CD14-positive monocyte (primary cell): ENCODE results near the gene JAK2. TPM values are rescaled to one million over a fixed set of nuclear protein-coding genes. Genes with fewer than 3 reads are reported as not detected.

ENCODE experiments used
- DNase-seq, 3 donors: peaks; one replicate each; pipeline ENCODE4 v3.0.0-alpha.2; 2011 to 2022
- H2AFZ ChIP-seq: 2 replicates; pipeline ENCODE4 v1.6.0; 2012; ENCODE audit warnings: mild to moderate bottlenecking, low read depth, low read length, inconsistent platforms; ENCODE audit not compliant: insufficient read depth, poor library complexity, severe bottlenecking
- H3K27ac ChIP-seq, 2 donors: 1 replicate in 1 of 2; 2 replicates in 1 of 2; pipeline ENCODE4 v1.5.1; 2012 to 2013; ENCODE audit warnings: low read length in 2 of 2, control low read depth in 1 of 2, inconsistent platforms in 1 of 2, low read depth in 1 of 2, mild to moderate bottlenecking in 1 of 2
- H3K27me3 ChIP-seq, 2 donors: one replicate each; pipeline versions ENCODE4 v1.6.0 to v1.6.1; 2011 to 2013; ENCODE audit warnings: low read length in 2 of 2; ENCODE audit not compliant: control insufficient read depth in 2 of 2, insufficient read depth in 2 of 2
- H3K36me3 ChIP-seq, 2 donors: replicated peaks in 1 of 2; 1 replicate in 1 of 2; 2 replicates in 1 of 2; pipeline versions ENCODE4 v1.5.1 to v1.6.1; 2012 to 2013; ENCODE audit warnings: low read length in 2 of 2, control low read depth in 1 of 2, inconsistent platforms in 1 of 2, mild to moderate bottlenecking in 1 of 2; ENCODE audit not compliant: insufficient read depth in 2 of 2, control insufficient read depth in 1 of 2
- H3K4me1 ChIP-seq, 2 donors: 1 replicate in 1 of 2; 2 replicates in 1 of 2; pipeline versions ENCODE4 v1.5.1 to v1.6.1; 2012 to 2013; ENCODE audit warnings: low read length in 2 of 2, control low read depth in 1 of 2, inconsistent platforms in 1 of 2, mild to moderate bottlenecking in 1 of 2, moderate library complexity in 1 of 2; ENCODE audit not compliant: insufficient read depth in 2 of 2, control insufficient read depth in 1 of 2
- H3K4me2 ChIP-seq: replicated peaks from 2 replicates; pipeline ENCODE3; 2012; ENCODE audit warnings: low read length, moderate library complexity, mild to moderate bottlenecking; ENCODE audit not compliant: poor library complexity, severe bottlenecking; ENCODE audit errors: extremely low read depth
- H3K4me3 ChIP-seq, 3 experiments: fragments of 200-600 bp in 1 of 3; sonication (generic) in 1 of 3; replicated peaks in 1 of 3; 1 replicate in 2 of 3; 2 replicates in 1 of 3; pipeline ENCODE4 v1.5.1; 2011 to 2013; ENCODE audit warnings: low read length in 3 of 3, mild to moderate bottlenecking in 3 of 3, control low read depth in 2 of 3, low read depth in 2 of 3, inconsistent platforms in 1 of 3, moderate library complexity in 1 of 3
- H3K79me2 ChIP-seq: 2 replicates; pipeline ENCODE4 v1.6.0; 2012; ENCODE audit warnings: mild to moderate bottlenecking, control low read depth, inconsistent platforms, low read length, moderate library complexity; ENCODE audit not compliant: insufficient read depth
- H3K9ac ChIP-seq: 2 replicates; pipeline ENCODE4 v1.6.0; 2017; ENCODE audit warnings: low read length, mild to moderate bottlenecking; ENCODE audit not compliant: insufficient read depth, poor library complexity, severe bottlenecking
- H3K9me3 ChIP-seq, 2 donors: replicated peaks in 1 of 2; 1 replicate in 1 of 2; 2 replicates in 1 of 2; pipeline versions ENCODE4 v1.5.1 to v1.6.1; 2012 to 2013; ENCODE audit warnings: low read length in 2 of 2, control low read depth in 1 of 2; ENCODE audit not compliant: control insufficient read depth in 1 of 2, insufficient read depth in 1 of 2
- H4K20me1 ChIP-seq: 2 replicates; pipeline ENCODE4 v1.6.0; 2012; ENCODE audit warnings: mild to moderate bottlenecking, low read length, control low read depth, moderate library complexity; ENCODE audit not compliant: insufficient read depth
- H3K27ac Mint-ChIP-seq, 7 donors: one replicate each; pipeline ENCODE4 v1.8.0; 2020; ENCODE audit warnings: mild to moderate bottlenecking in 7 of 7, mixed read lengths in 7 of 7, moderate library complexity in 6 of 7, inconsistent platforms in 2 of 7
- H3K27me3 Mint-ChIP-seq, 3 donors: one replicate each; pipeline ENCODE4 v1.8.0; 2021 to 2022; ENCODE audit warnings: low read depth in 3 of 3, mild to moderate bottlenecking in 3 of 3, mixed read lengths in 3 of 3, moderate library complexity in 3 of 3, inconsistent platforms in 1 of 3
- H3K36me3 Mint-ChIP-seq, 2 donors: one replicate each; pipeline ENCODE4 v1.8.0; 2020; ENCODE audit warnings: mixed read lengths in 2 of 2, inconsistent platforms in 1 of 2, mild to moderate bottlenecking in 1 of 2
- H3K4me1 Mint-ChIP-seq: one replicate; pipeline ENCODE4 v1.8.0; 2020; ENCODE audit warnings: mild to moderate bottlenecking, mixed read lengths
- H3K4me3 Mint-ChIP-seq, 2 donors: one replicate each; pipeline ENCODE4 v1.8.0; 2020; ENCODE audit warnings: mild to moderate bottlenecking in 2 of 2, mixed read lengths in 2 of 2, moderate library complexity in 1 of 2
- H3K9me3 Mint-ChIP-seq, 7 donors: one replicate each; pipeline ENCODE4 v1.8.0; 2020 to 2022; ENCODE audit warnings: mixed read lengths in 7 of 7, mild to moderate bottlenecking in 6 of 7, moderate library complexity in 6 of 7, inconsistent platforms in 2 of 7
- WGBS: methylation state at CpG from one replicate; pipeline ENCODE4 v1.1.5; 2013; ENCODE audit warnings: missing lambda C conversion rate; ENCODE audit not compliant: insufficient coverage; 5-methylcytosine and 5-hydroxymethylcytosine counted together
- intact Hi-C, 2 donors: fragments of 100-400 bp; cut with micrococcal nuclease; formaldehyde crosslinking; loops; one replicate each; pipeline versions ENCODE4 v1.15.0 to v1.15.1; 2023
- polyA plus RNA-seq, 3 donors: library from polyadenylated mRNA; depleted of rRNA in 1 of 3; unstranded in 2 of 3; stranded (reverse) in 1 of 3; fragments of 300-500 nt in 2 of 3; fragments of >200 nt in 1 of 3; fragmentation: Illumina TruSeq in 2 of 3; gene quantifications; 1 replicate in 2 of 3; 2 replicates in 1 of 3; pipeline ENCODE4 v1.2.3, GENCODE V29; 2012 to 2021
- TF ChIP-seq, protein P1 (sequence below): fragments of 200-600 bp; IDR thresholded peaks from one replicate; pipeline ENCODE4 v1.8.0; 2022; ENCODE audit warnings: antibody characterized with exemption, mild to moderate bottlenecking

Gene JAK2
- polyA plus RNA-seq, 3 donors = 23.5 to 34.7 (median 33.0) TPM

GRCh38 chr9:5089737-5090136, 104.7 kb downstream of the JAK2 start:
- intact Hi-C loops = no loop called here
- H3K9me3 ChIP-seq = peaks cover 0 to 11% of the 10 kb centered on the region in 2 donors
- H3K9ac ChIP-seq = no peak overlapping the region
- no peak for DNase-seq
- TF ChIP-seq, protein P1, sequence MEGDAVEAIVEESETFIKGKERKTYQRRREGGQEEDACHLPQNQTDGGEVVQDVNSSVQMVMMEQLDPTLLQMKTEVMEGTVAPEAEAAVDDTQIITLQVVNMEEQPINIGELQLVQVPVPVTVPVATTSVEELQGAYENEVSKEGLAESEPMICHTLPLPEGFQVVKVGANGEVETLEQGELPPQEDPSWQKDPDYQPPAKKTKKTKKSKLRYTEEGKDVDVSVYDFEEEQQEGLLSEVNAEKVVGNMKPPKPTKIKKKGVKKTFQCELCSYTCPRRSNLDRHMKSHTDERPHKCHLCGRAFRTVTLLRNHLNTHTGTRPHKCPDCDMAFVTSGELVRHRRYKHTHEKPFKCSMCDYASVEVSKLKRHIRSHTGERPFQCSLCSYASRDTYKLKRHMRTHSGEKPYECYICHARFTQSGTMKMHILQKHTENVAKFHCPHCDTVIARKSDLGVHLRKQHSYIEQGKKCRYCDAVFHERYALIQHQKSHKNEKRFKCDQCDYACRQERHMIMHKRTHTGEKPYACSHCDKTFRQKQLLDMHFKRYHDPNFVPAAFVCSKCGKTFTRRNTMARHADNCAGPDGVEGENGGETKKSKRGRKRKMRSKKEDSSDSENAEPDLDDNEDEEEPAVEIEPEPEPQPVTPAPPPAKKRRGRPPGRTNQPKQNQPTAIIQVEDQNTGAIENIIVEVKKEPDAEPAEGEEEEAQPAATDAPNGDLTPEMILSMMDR = no peak
- peaks cover 0 to 4% (median 3%) of the 10 kb centered on the region in 7 donors for H3K9me3 Mint-ChIP-seq
- no peak overlapping the region for H3K27ac Mint-ChIP-seq
- no peak overlapping the region for H3K4me3 Mint-ChIP-seq
- peaks cover 47% of the 10 kb centered on the region for H4K20me1 ChIP-seq
- no peak overlapping the region for H2AFZ ChIP-seq
- H3K36me3 Mint-ChIP-seq = peaks cover 42 to 45% of the 10 kb centered on the region in 2 donors
- no peak overlapping the region for H3K4me2 ChIP-seq
- H3K27me3 Mint-ChIP-seq = no peaks in the 10 kb centered on the region
- no peak overlapping the region for H3K27ac ChIP-seq
- H3K36me3 ChIP-seq = peaks cover 41 to 46% of the 10 kb centered on the region in 2 donors
- H3K79me2 ChIP-seq = peaks cover 6% of the 10 kb centered on the region
- no CpG with 5 or more reads among the region's 2 CpGs for WGBS
- no peaks in the 10 kb centered on the region for H3K4me1 Mint-ChIP-seq
- H3K4me3 ChIP-seq = no peak overlapping the region
- no peaks in the 10 kb centered on the region for H3K4me1 ChIP-seq
- H3K27me3 ChIP-seq = no peaks in the 10 kb centered on the region

GRCh38 chr9:5095795-5096194, 110.7 kb downstream of the JAK2 start:
- no peak overlapping the region for H3K9ac ChIP-seq
- H3K4me1 ChIP-seq = no peaks in the 10 kb centered on the region
- H3K36me3 ChIP-seq = no peaks in the 10 kb centered on the region
- H3K9me3 ChIP-seq = peaks cover 0 to under 1% of the 10 kb centered on the region in 2 donors
- no peak overlapping the region for H3K4me2 ChIP-seq
- intact Hi-C loops = no loop called here
- no peak overlapping the region for H3K4me3 Mint-ChIP-seq
- DNase-seq = no peak
- H3K27ac ChIP-seq = no peak overlapping the region
- TF ChIP-seq, protein P1 = no peak
- H3K4me3 ChIP-seq = no peak overlapping the region
- H3K27me3 ChIP-seq = no peaks in the 10 kb centered on the region
- H3K9me3 Mint-ChIP-seq = peaks cover 1 to 10% (median 7%) of the 10 kb centered on the region in 7 donors
- H3K27ac Mint-ChIP-seq = no peak overlapping the region
- WGBS = 90% methylated on average over 2 of the region's 2 CpGs
- H3K27me3 Mint-ChIP-seq = no peaks in the 10 kb centered on the region
- no peaks in the 10 kb centered on the region for H3K79me2 ChIP-seq
- H3K36me3 Mint-ChIP-seq = no peaks in the 10 kb centered on the region
- no peaks in the 10 kb centered on the region for H4K20me1 ChIP-seq
- H3K4me1 Mint-ChIP-seq = no peaks in the 10 kb centered on the region
- H2AFZ ChIP-seq = no peak overlapping the region
